Colonic mucosa (tissue), 4 donors: ENCODE results near the gene ZNF621. TPM values are rescaled to one million over a fixed set of nuclear protein-coding genes. Genes with fewer than 3 reads are reported as not detected.
A peak's percentile ranks its signal among the peaks of the same experiment; 100 is the strongest.

Experiments
- DNase-seq: peaks from one replicate; pipeline ENCODE4 v3.0.0-alpha.2; 2020
- H3K27ac ChIP-seq: fragments of 200-600 bp; one replicate; pipeline ENCODE4 v1.8.0; 2021
- H3K27me3 ChIP-seq: fragments of 200-600 bp; one replicate; pipeline ENCODE4 v1.8.0; 2021
- H3K36me3 ChIP-seq: fragments of 200-600 bp; one replicate; pipeline ENCODE4 v1.8.0; 2021
- H3K4me1 ChIP-seq: fragments of 200-600 bp; one replicate; pipeline ENCODE4 v1.8.0; 2021; ENCODE audit warnings: mild to moderate bottlenecking
- H3K4me3 ChIP-seq: fragments of 200-600 bp; one replicate; pipeline ENCODE4 v1.8.0; 2021
- H3K9ac ChIP-seq, 2 donors: one replicate each; pipeline ENCODE4 v1.7.0; 2013; ENCODE audit warnings: control low read depth in 2 of 2, low read depth in 2 of 2, low read length in 2 of 2
- H3K9me3 ChIP-seq: fragments of 200-600 bp; one replicate; pipeline ENCODE4 v1.8.0; 2021
- intact Hi-C: fragments of 100-400 bp; cut with DNase I; formaldehyde crosslinking; loops from one replicate; pipeline ENCODE4 v1.14.1; 2022
- total RNA-seq, 2 donors: library from RNA; stranded (reverse); fragmentation: NEBNext Ultra II Directional in 1 of 2; extraction: Animal tissue kit (Norgen Biotek cat#: 25700) in 1 of 2; gene quantifications; one replicate each; pipeline ENCODE4 v1.2.1, GENCODE V29; 2021
- TF ChIP-seq, protein P1 (sequence below): fragments of 200-600 bp; IDR thresholded peaks from one replicate; pipeline ENCODE4 v1.8.0; 2022; ENCODE audit warnings: antibody characterized with exemption, mild to moderate bottlenecking
- donor health status: healthy.
- donor health status: DM: no; HTN: no; CAD: no.
- donor health status: DM: no; HTN: no; CAD: no.

The ZNF621 gene
- total RNA-seq, 2 donors from 2014 or later = 13.5 to 14.3 TPM

DNA sequence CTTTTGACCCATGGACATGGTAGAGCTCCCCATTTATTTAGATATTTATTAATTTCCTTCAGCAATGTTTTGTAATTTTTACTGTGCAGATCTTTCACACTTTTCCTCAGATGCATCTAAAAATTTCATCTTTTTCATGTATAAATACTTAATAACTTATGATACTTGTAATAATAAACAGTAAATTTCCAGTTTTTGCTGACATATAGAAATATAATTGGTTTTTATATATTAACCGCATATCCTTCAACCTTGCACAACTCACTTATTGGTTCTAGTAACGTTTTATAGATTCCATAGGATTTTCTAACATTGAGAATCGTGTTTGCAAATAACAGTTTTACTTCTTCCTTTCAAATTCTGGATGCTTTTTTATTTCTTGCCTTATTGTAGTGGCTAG, 3.5 kb upstream of the ZNF621 start:
- DNase-seq = no peak
- H3K4me1 ChIP-seq = peaks cover 1% of the 10 kb centered on the region
- TF ChIP-seq, protein P1, sequence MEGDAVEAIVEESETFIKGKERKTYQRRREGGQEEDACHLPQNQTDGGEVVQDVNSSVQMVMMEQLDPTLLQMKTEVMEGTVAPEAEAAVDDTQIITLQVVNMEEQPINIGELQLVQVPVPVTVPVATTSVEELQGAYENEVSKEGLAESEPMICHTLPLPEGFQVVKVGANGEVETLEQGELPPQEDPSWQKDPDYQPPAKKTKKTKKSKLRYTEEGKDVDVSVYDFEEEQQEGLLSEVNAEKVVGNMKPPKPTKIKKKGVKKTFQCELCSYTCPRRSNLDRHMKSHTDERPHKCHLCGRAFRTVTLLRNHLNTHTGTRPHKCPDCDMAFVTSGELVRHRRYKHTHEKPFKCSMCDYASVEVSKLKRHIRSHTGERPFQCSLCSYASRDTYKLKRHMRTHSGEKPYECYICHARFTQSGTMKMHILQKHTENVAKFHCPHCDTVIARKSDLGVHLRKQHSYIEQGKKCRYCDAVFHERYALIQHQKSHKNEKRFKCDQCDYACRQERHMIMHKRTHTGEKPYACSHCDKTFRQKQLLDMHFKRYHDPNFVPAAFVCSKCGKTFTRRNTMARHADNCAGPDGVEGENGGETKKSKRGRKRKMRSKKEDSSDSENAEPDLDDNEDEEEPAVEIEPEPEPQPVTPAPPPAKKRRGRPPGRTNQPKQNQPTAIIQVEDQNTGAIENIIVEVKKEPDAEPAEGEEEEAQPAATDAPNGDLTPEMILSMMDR = no peak
- no peaks in the 10 kb centered on the region for H3K36me3 ChIP-seq
- no peak overlapping the region for H3K4me3 ChIP-seq
- intact Hi-C loops = loop anchor here (10.0 kb wide), 1 partner anchor 66 kb away; the partner anchor contains the start of gene RPL14
- H3K9ac ChIP-seq = no peak overlapping the region
- no peak overlapping the region for H3K27ac ChIP-seq
- no peaks in the 10 kb centered on the region for H3K27me3 ChIP-seq
- H3K9me3 ChIP-seq = no peaks in the 10 kb centered on the region

DNA sequence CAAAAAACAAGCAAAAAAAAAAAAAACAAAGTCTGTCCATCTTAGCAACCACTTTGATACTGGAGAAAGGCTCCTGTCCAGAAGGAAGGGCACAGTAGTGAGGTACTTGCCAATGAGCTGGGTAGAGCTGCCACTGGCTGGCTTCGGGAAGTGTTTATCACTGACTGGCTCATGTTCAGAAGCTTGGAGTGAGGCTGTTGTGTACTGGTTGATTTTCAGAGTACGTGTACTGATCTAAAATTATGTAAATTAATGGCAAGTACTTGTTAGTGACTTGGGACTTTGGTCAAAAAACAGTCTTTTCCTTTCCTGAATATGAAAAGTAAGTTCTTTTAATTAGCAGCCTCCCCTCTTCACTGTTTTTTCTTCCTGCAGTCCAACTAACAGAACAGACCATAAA, 979 bp upstream of the ZNF621 start:
- Histone ChIP-seq H3K27ac (no peak overlapping the region), H3K9me3 (no peaks in the 10 kb centered on the region), H3K4me3 (no peak overlapping the region), H3K4me1 (peaks cover 3% of the 10 kb centered on the region), H3K27me3 (no peaks in the 10 kb centered on the region), H3K36me3 (no peaks in the 10 kb centered on the region), H3K9ac (peak overlapping the region in 1 of 2 donors; percentile 85)
- TF ChIP-seq, protein P1 = no peak
- intact Hi-C loops = loop anchor here (10.0 kb wide), 1 partner anchor 69 kb away; the partner anchor contains the start of gene RPL14
- no peak for DNase-seq

DNA sequence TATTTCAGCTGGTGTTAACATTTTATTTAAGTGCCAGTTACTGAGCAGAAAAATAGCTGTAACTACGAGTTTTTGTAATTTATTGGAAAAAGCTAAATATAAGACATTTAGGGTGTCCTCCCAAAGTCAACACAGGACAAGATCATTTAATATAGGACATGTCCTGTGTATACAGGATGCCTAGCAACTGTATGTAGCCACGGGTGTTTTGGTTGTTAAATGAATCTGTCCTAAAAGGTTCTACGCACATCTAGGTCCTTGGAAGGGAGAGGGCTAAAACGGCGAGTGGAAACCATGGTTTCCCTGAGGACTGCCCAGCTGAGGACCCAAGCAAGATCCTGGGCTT, 565 bp upstream of the ZNF621 start:
- no peaks in the 10 kb centered on the region for H3K36me3 ChIP-seq
- DNase-seq = no peak
- peak overlapping the region; percentile 51 for H3K4me3 ChIP-seq
- peaks cover 3% of the 10 kb centered on the region for H3K4me1 ChIP-seq
- TF ChIP-seq, protein P1 = no peak
- no peaks in the 10 kb centered on the region for H3K9me3 ChIP-seq
- peak overlapping the region; percentile 82 for H3K27ac ChIP-seq
- intact Hi-C loops = loop anchor here (10.0 kb wide), 1 partner anchor 69 kb away; the partner anchor contains the start of gene RPL14
- H3K9ac ChIP-seq = peak overlapping the region; percentile 85 to 99
- no peaks in the 10 kb centered on the region for H3K27me3 ChIP-seq

DNA sequence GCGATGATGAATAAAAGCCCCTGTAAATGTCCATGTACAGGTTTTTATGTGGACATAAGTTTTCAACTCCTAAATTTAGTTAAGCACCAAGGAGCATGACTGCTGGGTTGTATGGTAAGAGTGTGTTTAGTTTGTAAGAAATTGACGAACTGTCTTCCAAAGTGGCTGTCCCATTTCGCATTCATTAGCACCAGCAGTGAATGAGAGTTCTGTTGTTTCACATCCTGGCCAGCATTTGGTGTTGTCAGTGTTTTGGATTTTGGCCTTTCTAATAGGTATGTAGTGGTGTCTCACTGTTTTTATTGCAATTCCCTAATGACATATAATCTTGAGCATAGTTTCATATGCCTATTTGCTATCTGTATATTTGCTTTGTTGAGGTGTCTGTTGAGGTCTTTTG, 3.7 kb downstream of the ZNF621 start:
- H3K36me3 ChIP-seq = peaks cover 17% of the 10 kb centered on the region
- DNase-seq = no peak
- no peaks in the 10 kb centered on the region for H3K27me3 ChIP-seq
- H3K27ac ChIP-seq = no peak overlapping the region
- peaks cover 3% of the 10 kb centered on the region for H3K4me1 ChIP-seq
- no peak overlapping the region for H3K4me3 ChIP-seq
- intact Hi-C loops = loop anchor here (10.0 kb wide), 1 partner anchor 74 kb away; the partner anchor contains the start of gene RPL14
- TF ChIP-seq, protein P1 = no peak
- no peaks in the 10 kb centered on the region for H3K9me3 ChIP-seq
- no peak overlapping the region for H3K9ac ChIP-seq

DNA sequence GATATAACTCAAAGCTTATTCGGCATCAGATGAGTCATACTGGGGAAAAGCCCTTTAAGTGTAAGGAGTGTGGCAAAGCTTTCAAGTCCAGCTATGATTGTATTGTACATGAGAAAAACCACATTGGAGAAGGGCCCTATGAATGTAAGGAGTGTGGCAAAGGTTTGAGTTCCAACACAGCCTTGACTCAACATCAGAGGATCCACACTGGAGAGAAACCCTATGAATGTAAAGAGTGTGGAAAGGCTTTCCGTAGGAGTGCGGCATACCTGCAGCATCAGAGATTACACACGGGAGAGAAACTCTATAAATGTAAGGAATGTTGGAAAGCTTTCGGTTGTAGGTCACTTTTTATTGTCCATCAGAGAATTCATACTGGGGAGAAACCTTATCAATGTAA, 7.5 kb downstream of the ZNF621 start:
- H3K27ac ChIP-seq = no peak overlapping the region
- TF ChIP-seq, protein P1 = no peak
- no peak overlapping the region for H3K4me3 ChIP-seq
- H3K27me3 ChIP-seq = no peaks in the 10 kb centered on the region
- H3K9ac ChIP-seq = no peak overlapping the region
- H3K36me3 ChIP-seq = peaks cover 17% of the 10 kb centered on the region
- DNase-seq = no peak
- H3K9me3 ChIP-seq = no peaks in the 10 kb centered on the region
- intact Hi-C loops = no loop called here
- H3K4me1 ChIP-seq = no peaks in the 10 kb centered on the region
